Fibroblast of the aortic adventitia (primary cell): ENCODE results near the gene NSD1. TPM values are rescaled to one million over a fixed set of nuclear protein-coding genes. Genes with fewer than 3 reads are reported as not detected.
A peak's percentile ranks its signal among the peaks of the same experiment; 100 is the strongest.

Experiments used
- DNase-seq: peaks from one replicate; pipeline ENCODE4 v3.0.0-alpha.2; 2010; ENCODE audit warnings: low read depth
- H3K4me3 ChIP-seq: 2 replicates; pipeline ENCODE4 v1.5.1; 2011; ENCODE audit warnings: low read depth, mild to moderate bottlenecking, control low read depth, low read length, moderate library complexity
- CTCF ChIP-seq: IDR thresholded peaks from 2 replicates; pipeline ENCODE4 v1.5.1; 2011; ENCODE audit warnings: mild to moderate bottlenecking, low read length, control low read depth, inconsistent platforms; ENCODE audit not compliant: insufficient read depth
- total RNA-seq: library from RNA; depleted of rRNA; stranded (reverse); fragments of >200 nt; gene quantifications from 2 replicates; pipeline ENCODE4 v1.2.3, GENCODE V29; 2012; ENCODE audit warnings: low replicate concordance

The NSD1 gene
- total RNA-seq, 1 donor = 50.3 TPM

- DNase-seq = no peak
- no peak for TF ChIP-seq CTCF
- no peak overlapping the region for H3K4me3 ChIP-seq
Observed at GRCh38 chr5:177179431-177179830, 45.9 kb downstream of the NSD1 start.

GRCh38 chr5:177183142-177183541 lies 49.6 kb downstream of the NSD1 start:
- DNase-seq = no peak
- TF ChIP-seq CTCF = no peak
- H3K4me3 ChIP-seq = no peak overlapping the region

- no peak for TF ChIP-seq CTCF
- no peak overlapping the region for H3K4me3 ChIP-seq
- no peak for DNase-seq
Observed at GRCh38 chr5:177183766-177184360, 50.3 kb downstream of the NSD1 start.

- H3K4me3 ChIP-seq = no peak overlapping the region
- no peak for DNase-seq
- TF ChIP-seq CTCF = no peak
Observed at GRCh38 chr5:177185993-177186392, 52.4 kb downstream of the NSD1 start.

- no peak for TF ChIP-seq CTCF
- no peak overlapping the region for H3K4me3 ChIP-seq
- no peak for DNase-seq
Observed at GRCh38 chr5:177186645-177187044, 53.1 kb downstream of the NSD1 start.

- TF ChIP-seq CTCF = no peak
- no peak overlapping the region for H3K4me3 ChIP-seq
- DNase-seq = no peak
Observed at GRCh38 chr5:177188775-177189174, 55.2 kb downstream of the NSD1 start.

- peak; percentile 30 for DNase-seq
- no peak overlapping the region for H3K4me3 ChIP-seq
- TF ChIP-seq CTCF = no peak
Observed at GRCh38 chr5:177189416-177189815, 55.8 kb downstream of the NSD1 start.
